Epithelial cell of prostate (primary cell): ENCODE data around the gene SURF4.

Source experiments
- DNase-seq: peaks from one replicate; pipeline ENCODE4 v3.0.0-alpha.2; 2011; ENCODE audit warnings: low read depth, low spot score
- H3K27ac ChIP-seq: fragments of 450-650 bp; 2 replicates; pipeline ENCODE4 v1.5.1; 2017; ENCODE audit warnings: mild to moderate bottlenecking

SURF4 gene

DNA sequence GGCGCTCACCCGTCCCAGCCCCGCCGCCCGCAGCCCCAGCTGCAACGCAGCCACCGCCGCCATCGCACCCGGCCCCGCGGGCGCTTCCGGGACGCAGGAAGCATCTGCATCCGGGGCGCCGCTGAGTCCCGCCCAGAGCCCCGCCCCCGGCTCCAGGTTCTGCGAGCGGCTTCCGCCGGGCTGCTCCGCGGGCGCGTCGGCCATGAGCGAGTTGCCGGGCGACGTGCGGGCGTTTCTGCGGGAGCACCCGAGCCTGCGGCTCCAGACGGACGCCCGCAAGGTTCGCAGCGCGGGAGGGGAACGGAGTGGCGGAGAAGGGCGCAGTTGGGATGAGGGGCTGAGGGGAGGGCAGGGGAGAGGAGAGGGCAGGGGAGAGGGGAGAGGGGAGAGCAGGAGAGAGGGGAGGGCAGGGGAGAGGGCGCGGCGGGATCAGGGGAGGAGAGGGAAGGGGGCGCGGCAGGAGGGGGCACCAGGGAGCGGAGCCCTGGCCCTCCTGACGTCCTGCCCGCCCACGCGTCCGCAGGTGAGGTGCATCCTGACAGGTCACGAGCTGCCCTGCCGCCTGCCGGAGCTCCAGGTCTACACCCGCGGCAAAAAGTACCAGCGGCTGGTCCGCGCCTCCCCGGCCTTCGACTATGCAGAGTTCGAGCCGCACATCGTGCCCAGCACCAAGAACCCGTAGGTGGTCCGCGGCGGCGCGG lies 19.3 kb downstream of the SURF4 start, which contains the start of the genes SURF1 and SURF2:
Gene SURF1 (minus strand): TSS at position 97 of the 701 bp plus-strand sequence. CDS start 34 bp downstream, at position 63.
Gene SURF2 (plus strand): TSS at position 160 of the 701 bp plus-strand sequence. CDS start 43 bp downstream, at position 203.
- no peak for DNase-seq
- peak within 1 kb of the TSS; percentile 62 for H3K27ac ChIP-seq

DNA sequence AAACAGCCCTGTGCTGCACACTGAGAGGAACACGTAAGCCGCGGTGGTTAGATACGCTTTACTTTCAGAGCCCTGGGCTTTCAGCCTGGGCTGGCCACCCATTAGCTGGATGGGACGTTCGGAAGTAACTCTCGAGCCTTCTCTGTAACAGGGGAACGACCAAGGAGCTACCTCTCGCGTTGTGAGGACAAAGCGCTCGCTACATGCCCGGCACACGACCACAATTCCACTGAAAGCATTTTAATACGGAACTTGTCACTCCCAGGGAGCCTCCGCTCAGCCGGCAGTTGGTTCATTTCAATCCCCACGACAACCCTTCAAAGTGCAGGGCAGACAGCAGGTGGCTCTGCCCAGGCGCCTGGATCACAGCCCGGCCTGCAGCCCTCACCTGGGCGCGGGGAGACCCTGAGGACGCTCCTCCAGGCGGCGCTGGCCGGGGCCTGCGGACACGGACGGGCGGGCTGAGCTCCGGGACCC lies 19.9 kb downstream of the SURF4 start:
- peak overlapping the region; percentile 62 for H3K27ac ChIP-seq
- no peak for DNase-seq

DNA sequence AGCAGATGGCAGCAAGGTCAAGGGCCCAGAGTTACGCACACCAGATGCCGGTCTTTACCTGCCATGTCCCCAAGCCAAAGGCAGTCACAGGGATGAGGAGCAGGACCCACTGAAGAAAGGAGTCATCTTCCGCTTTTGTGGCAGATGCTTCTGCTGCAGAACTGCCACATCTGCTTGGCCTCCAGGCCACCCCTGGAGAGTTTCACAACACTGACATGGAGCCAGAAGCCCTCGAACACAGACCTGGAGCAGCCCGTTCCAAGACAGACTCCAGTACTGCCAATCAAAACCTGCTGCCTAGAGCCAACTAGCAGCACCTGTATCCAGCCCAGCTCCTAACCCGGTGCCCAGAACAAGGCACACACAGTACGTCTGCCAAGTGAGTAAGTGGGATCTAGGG lies 21.1 kb downstream of the SURF4 start:
- H3K27ac ChIP-seq: no peak overlapping the region
- DNase-seq: no peak

DNA sequence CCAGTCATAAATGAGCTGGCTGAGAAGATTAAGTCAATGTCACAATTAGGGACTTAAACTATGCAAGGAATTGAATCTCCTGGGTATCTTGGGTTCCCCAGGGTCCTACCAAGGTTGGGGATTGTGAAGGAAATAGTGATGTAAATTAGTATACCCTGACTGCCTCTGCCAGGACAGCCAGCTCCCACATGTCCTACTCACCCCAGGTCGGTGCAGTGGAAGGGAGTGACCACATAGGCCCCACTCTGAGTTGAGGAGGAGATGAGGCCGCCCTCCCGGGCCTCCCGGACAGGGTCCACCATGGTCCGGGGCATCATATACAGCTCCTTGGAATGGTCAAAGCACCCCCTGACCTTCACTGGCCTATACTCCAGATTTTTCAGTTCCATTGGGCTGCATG lies 22.3 kb downstream of the SURF4 start:
- peak overlapping the region; percentile 3 for H3K27ac ChIP-seq
- DNase-seq: no peak

DNA sequence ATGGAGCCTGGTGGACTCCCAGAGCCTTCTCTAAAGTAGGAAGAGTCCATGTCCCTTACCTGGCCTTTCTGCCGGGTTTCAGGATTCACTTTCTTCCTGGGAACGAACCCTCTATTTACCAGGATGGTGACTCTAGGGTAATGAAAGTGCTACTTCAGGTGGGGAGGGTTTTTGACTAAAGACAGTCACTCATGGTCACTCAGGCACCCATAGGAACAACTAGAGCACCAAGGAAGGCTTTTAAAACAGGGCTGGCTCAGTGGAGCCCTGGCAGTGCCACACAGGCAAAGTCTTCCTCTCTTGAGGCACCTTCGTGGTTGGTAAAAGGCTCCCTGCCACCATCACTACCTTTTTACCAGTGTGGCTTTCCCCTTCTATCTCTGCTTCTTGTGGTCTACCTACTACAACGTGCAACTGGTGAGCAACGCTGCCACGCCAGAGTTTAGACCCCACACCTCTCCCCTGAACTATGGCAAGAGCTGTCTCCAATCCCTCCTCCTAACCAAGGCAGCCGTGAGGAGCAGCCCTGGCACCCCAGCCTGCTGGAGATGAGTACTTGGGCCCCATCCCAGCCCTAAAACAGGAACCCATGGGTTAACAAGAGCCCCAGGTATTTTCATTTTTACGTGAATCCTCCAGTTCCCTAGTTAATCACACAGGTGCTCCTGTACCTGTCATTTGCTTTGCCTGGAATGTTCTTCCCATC lies 23.1 kb downstream of the SURF4 start:
- H3K27ac ChIP-seq: peak overlapping the region; percentile 3

DNA sequence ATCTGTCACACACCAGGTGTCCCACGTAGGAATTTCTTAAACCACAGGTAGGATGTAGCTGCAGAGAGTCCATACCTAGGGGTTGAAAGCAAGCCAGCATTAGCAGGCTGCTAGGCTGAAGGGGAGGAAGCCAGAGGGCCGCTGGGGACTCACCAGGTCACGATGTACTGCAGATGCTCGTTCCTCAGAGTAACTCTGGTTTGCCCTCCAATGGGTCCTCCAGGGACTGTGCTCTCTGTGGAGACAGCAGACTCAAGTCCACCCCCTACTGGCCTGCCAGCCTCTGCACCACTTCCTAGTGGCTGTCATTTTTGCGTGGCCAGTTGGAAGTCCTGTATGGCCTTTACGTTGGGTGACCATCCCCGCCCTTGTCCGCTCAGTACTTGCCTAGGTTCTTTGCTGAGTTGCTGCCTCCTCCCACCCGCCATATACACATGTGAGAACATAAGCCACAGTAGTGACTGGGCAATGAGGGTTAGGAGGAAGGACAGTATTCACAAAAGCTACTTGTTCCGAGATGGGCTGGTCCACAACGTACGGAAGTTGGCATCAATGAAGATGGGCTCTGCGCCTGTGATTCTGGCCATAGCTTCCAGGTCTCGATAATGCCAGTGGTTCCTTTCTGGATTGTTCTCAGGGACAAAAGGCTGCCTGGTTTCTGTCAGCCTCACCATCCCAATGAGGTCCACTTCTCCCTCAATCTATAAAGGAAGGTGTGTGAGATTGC lies 23.8 kb downstream of the SURF4 start:
- no peak for DNase-seq
- peak overlapping the region; percentile 3 for H3K27ac ChIP-seq

More for the DNA sequence above, 23.1 kb downstream of the SURF4 start:
- DNase-seq: no peak

DNA sequence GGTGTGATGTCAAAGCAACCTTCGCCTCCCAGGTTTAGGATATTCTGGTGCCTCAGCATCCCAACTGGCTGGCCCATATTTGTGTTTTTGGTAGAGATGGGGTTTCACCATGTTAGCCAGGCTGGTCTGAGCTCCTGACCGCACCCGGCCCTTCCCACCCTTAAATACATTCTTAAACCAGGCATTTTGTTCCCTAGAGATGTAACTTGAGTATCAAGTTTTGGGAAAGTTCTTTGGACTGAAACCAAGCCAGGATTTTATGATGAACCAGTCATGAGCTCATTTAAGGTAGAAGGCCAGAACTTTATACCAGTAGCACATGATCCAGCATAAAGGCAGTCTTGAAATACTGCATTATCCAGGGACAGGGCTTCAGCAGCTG lies 24.3 kb downstream of the SURF4 start:
- H3K27ac ChIP-seq: no peak overlapping the region
- no peak for DNase-seq

DNA sequence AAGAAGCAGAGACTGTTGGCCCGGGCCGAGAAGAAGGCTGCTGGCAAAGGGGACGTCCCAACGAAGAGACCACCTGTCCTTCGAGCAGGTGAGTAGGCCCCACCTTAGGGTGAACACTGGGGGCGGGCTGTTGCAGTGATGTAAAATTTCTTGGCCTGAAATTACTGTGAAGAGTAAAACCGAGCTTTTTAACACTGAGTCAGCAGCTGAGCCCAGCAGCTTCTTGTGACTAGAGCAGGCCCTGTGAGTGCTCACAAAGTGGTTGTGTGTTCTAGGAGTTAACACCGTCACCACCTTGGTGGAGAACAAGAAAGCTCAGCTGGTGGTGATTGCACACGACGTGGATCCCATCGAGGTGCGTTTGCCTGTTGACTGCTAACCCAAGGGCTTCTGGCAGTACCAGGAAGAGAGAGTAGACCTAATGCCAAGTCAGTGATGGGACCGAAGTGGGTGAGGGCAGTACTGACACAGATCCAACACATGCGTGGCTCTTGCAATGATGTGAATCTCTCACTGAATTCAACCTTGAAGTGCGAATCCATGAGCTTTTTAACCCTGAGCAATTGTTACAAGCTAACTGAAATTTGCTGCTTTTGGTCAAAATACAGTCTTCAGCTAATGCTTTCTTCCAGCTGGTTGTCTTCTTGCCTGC lies 25.8 kb downstream of the SURF4 start:
- DNase-seq: no peak
- H3K27ac ChIP-seq: peak overlapping the region; percentile 93

DNA sequence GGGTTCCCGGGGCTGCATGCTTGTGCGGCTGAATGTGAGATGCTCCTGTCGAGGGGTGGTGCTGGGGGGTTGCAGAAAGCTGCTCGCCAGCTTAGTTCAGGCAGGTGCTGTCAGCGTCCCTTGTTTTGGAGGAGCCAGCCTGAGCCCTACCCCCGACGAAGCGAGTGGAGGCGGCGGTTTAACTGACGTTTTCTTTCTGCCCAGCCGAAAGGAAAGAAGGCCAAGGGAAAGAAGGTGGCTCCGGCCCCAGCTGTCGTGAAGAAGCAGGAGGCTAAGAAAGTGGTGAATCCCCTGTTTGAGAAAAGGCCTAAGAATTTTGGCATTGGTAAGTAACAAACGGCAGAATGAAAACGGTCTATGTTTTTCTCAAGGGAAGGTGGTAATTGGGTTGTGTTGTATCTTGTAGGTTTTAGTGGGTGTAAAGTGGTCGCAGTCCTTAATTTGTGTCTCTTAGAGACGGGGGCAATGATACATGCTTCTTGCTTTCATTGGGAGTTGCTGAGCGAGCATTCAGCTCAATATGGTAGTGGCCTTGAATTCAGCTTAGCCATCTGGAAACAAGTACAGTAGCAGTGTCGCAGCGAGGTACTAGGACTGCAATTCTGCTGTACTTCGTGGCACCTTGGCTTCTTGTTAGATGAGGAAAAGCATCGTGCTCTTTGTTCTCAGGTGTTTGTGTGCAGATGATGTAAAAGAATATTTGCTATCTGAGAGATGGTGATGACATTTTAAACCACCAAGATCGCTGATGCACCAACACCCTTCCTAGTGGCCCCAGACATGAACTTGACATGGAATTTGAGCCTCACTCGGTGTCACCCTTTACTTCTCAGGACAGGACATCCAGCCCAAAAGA lies 26.9 kb downstream of the SURF4 start:
- DNase-seq: no peak
- H3K27ac ChIP-seq: peak overlapping the region; percentile 93

DNA sequence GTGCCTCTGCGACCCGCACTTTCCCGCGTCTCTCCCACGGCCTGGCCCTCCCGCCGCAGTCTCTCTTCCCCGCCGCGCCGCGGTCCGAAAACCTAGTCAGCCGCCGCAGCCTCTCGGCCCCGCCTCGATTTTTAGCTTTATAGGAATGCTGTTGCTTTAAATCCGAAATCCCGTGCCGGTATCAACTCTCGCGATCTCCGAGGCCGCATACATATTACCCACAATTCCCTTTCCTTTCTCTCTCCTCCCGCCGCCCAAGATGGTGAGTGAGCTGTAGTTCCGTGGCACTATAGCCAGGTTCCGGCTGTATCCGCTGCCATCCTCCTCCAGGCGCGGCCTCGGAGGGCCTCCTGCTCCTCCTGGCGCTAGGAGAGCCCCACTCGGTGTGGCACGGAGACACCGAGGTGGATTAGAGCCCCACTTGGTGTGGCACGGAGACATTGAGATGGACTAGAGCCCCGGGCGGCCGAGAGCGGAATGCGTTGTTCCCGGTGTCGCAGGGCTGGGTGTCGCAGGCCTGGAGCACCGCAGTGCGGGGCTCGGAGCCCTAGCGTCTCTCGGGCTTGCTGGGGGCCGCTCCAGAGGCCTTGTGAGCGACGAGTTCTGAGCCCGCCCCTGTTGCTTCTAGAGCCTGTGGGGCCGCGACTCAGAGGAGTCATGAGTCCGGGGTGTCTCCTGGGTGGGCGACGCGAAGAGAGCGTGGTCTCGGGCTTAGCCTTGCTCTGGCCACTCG lies 27.7 kb downstream of the SURF4 start, which contains the start of the genes MED22 and RPL7A:
Gene MED22 (minus strand): TSS at position 147 of the 733 bp plus-strand sequence. CDS start 1,469 bp downstream, outside the sequence.
Gene RPL7A (plus strand): TSS at position 234 of the 733 bp plus-strand sequence. CDS start 26 bp downstream, at position 260.
- DNase-seq: peak; percentile 83
- H3K27ac ChIP-seq: peak within 1 kb of the TSS; percentile 93

DNA sequence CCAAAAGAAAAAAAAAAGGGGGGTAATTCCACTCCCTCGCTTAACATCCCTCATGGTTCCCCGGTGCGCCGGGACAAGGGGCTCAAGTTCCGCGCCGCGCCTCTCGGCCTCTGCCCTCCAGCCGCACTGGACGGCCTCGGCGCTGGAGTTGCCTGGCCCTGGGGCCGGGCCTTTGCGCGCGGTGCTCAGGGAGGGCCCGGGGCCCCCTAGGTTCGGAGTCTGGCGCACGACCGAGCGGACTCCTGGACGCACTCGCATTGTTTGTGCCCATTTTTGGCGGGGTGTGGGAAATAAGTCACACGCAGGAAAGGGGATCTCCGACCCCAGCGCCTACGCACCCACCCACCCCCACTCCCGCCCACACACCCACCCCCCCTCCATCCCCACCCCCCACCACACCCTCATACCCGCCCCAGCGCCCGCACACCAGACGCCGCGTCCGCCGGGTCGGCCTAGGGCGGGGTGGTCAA lies 28.3 kb downstream of the SURF4 start:
- no peak for DNase-seq
- peak overlapping the region; percentile 93 for H3K27ac ChIP-seq

DNA sequence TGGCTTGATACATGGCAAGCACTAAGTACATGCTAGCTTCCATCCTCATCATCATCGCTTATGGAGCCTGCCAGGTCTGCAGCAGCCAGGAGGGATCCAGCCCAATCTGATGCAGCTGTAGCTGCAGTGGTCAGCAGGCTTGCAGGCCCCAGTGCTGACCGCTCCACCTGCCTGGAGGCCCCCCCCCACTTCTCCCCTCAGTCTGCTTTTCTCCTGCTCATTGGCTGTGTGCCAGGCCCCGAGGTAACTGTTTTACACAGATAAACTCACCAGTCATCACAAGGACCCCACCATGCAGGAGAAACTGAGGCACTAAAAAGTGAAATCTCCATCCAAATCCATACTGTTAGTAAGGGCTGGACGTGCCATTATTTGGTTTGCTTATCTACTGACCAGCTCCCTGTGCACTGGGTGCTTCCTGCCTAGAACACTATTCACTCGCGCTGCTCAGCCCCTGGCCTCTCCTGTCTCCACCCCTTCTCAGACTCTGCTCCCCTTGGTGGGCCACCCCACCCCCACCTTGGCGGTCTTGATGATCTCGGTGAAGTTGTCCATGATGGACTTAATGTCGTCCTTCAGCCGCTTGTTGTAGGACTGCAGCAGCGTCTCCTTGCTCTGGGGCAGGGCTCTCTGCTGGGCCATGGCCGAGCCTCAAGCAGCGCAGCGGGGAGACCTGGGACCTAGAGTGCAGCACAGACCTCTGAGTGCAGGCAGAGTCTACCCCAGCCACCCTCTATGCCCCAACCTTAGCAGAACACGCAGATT lies 29.7 kb downstream of the SURF4 start:
- DNase-seq: no peak

DNA sequence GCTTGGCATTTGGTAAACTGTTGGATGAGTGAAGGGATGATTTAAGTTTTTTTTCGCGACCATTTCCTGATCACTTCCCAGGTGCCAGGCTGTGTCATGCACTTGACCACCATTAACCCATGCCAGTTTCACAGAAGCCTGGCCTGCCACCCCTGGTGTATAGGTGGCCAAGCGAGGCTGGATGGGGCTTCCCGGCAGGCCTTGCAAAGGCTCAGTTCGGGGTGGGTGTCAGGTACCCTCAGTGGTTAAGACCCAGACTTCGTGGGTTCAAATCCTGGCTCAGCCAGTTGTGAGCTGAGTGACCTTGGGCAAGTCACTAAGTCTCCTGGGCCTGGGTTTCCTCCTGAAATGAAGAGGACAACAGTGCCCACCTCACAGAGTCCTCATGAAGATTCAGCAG lies 30.3 kb downstream of the SURF4 start:
- no peak overlapping the region for H3K27ac ChIP-seq
- no peak for DNase-seq

More for the DNA sequence above, 29.7 kb downstream of the SURF4 start:
- no peak overlapping the region for H3K27ac ChIP-seq

DNA sequence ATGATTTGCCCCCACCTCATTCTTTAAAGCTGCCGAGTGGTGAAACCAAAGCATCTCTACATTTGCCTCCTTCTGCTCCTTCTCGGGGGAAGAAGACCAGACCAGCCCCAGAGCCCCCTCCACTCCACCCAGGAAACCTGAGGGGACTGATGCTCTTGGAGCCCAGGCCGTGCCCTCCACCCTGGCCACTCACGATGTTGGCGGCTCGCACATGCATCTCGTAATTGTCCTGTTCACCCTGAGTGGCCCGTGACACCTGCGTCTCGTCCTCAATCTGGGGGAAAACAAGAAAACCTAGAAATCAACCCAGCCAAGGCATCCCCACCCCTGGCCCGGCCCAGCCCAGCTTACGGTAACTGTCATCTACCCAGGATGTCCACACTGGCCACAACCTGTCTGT lies 30.9 kb downstream of the SURF4 start:
- H3K27ac ChIP-seq: no peak overlapping the region
- DNase-seq: no peak

DNA sequence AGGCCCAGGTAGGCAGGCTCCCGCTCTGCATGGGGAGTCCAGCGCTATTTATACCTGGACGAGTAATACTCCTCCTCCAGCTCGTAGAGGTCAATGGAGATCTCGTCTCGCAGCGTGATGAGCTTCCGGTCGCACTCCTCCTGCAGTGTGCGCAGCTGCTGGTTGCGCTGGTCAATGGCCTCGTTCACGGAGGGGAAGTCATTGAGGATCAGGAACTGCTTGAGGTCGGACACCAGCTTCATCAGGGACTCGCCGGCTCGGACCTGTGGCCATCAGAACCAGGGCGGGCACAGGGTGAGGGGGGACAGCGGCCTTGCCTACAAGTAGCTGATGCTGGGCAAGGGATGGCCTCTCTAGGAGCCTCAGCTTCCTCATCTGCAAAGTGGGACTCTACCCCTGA lies 31.8 kb downstream of the SURF4 start:
- DNase-seq: no peak
- no peak overlapping the region for H3K27ac ChIP-seq

DNA sequence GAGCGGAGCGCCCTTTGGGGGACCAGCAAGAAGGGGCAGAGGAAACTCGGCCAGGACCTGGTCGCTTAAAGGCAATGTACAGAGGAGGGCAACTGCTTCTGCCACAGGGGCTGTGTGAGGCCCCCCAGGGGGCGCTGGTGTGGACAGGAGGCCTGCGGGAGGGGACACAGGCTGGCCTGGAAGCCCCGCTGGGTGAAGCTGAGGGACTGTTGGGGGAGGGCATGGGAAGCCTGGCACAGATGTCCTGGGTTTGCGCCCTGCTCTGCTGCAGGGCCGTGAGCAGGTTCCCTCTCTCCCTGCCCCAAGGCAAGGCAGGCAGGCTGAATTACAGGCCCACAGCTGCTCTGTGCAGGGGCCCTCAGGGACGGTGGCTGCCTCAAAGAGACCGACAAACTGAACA lies 33.3 kb downstream of the SURF4 start:
- H3K27ac ChIP-seq: no peak overlapping the region
- no peak for DNase-seq

DNA sequence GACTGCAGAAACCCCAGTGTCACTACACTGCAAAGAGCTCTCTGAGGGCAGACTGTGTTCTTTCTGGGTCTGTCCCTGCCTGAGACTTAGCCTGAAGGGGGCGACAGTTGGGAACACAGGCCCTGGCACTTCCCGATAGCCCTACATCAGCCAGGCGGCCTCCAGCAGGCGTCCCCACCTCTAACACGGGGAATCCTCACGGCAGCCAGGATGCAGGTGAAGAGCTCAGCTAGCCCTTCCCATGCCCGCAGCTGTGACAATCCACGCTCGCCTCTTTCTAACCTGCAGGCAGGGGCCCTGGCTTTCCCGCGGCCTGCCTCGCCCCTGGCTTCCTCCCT lies 33.8 kb downstream of the SURF4 start:
- no peak for DNase-seq
- no peak overlapping the region for H3K27ac ChIP-seq
